Left lung (tissue), 14 donors: ENCODE results near the gene PROSER2. TPM values are rescaled to one million over a fixed set of nuclear protein-coding genes. Genes with fewer than 3 reads are reported as not detected.

Source experiments
- ATAC-seq: fragments of 200-7000 bp; cut with Tn5 transposase; one replicate; pipeline ENCODE4 v1.9.1; 2020; ENCODE audit warnings: moderate library complexity
- DNase-seq, 4 donors: peaks; one replicate each; pipeline ENCODE4 v3.0.0-alpha.2; 2013 to 2020
- H3K27ac ChIP-seq, 2 donors: fragments of 200-600 bp; sonication (generic) in 1 of 2; one replicate each; pipeline versions ENCODE4 v1.5.0 to v1.8.0; 2020 to 2021
- H3K27me3 ChIP-seq, 2 donors: fragments of 200-600 bp; sonication (generic) in 1 of 2; one replicate each; pipeline versions ENCODE4 v1.5.0 to v1.8.0; 2020 to 2021
- H3K36me3 ChIP-seq, 2 donors: fragments of 200-600 bp; sonication (generic) in 1 of 2; one replicate each; pipeline versions ENCODE4 v1.5.0 to v1.8.0; 2020 to 2021
- H3K4me1 ChIP-seq, 2 donors: fragments of 200-600 bp; one replicate each; pipeline ENCODE4 v1.8.0; 2021
- H3K4me3 ChIP-seq, 2 donors: fragments of 200-600 bp; sonication (generic) in 1 of 2; one replicate each; pipeline versions ENCODE4 v1.5.0 to v1.8.0; 2020 to 2021; ENCODE audit warnings: mild to moderate bottlenecking in 1 of 2
- H3K9me3 ChIP-seq, 2 donors: fragments of 200-600 bp; sonication (generic) in 1 of 2; one replicate each; pipeline versions ENCODE4 v1.5.0 to v1.8.0; 2020 to 2021
- intact Hi-C, 2 donors: fragments of 100-400 bp; cut with DNase I; formaldehyde crosslinking; loops; one replicate each; pipeline versions ENCODE4 v1.11.2 to v1.14.2; 2022
- long read RNA-seq, 12 donors: library from polyadenylated mRNA in 2 of 12; unstranded in 2 of 12; transcript quantifications; one replicate each; pipeline ENCODE4 v2.0.0 and lab custom pipeline, GENCODE V29; 2019 to 2026
- polyA plus RNA-seq, 6 donors: library from polyadenylated mRNA; unstranded; fragments of 120-200 nt; gene quantifications; one replicate each; pipeline ENCODE4 v1.2.1, GENCODE V29; 2013; ENCODE audit not compliant: insufficient read length in 6 of 6
- total RNA-seq, 2 donors: library from RNA; stranded (reverse); fragmentation: NEBNext Ultra II Directional; extraction: Animal tissue kit (Norgen Biotek cat#: 25700); gene quantifications; one replicate each; pipeline ENCODE4 v1.2.1, GENCODE V29; 2021
- TF ChIP-seq, protein P1 (sequence below), 2 donors: fragments of 200-600 bp; sonication (generic) in 1 of 2; IDR thresholded peaks; one replicate each; pipeline versions ENCODE4 v1.5.0 to v1.8.0; 2021; ENCODE audit warnings: antibody characterized with exemption in 2 of 2
- donor health status: DM: no; HTN: yes; CAD: no.
- donor health status: DM: no; HTN: no; CAD: no.

Gene PROSER2, protein sequence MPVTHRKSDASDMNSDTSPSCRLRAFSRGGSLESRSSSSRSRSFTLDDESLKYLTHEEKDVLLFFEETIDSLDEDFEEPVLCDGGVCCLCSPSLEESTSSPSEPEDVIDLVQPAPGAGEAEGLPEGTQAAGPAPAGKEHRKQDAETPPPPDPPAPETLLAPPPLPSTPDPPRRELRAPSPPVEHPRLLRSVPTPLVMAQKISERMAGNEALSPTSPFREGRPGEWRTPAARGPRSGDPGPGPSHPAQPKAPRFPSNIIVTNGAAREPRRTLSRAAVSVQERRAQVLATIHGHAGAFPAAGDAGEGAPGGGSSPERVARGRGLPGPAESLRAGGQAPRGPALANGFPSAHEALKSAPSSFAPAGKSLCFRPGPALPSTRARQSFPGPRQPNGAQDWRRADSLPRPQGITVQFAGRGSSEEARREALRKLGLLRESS
- total RNA-seq (10 to 100 TPM; 12.8 to 14.8 TPM), polyA plus RNA-seq (1 to 10 TPM; 2.0 to 3.3 (median 2.8) TPM)
- long read RNA-seq, donor 1, partial matches to known transcripts, result 0 of 3 reads
- long read RNA-seq, donor 1, other reads (novel, unspliced or antisense), result 0 of 3 reads
- long read RNA-seq, donor 2, partial matches to known transcripts, result 0 of 4 reads
- long read RNA-seq, donor 2, other reads (novel, unspliced or antisense), result 0 of 4 reads
- long read RNA-seq, donor 3, partial matches to known transcripts, result 0 of 1 reads
- long read RNA-seq, donor 3, other reads (novel, unspliced or antisense), result 0 of 1 reads
- long read RNA-seq, donor 4, result 0 reads
- long read RNA-seq, donor 5, partial matches to known transcripts, result 0 of 2 reads
- long read RNA-seq, donor 5, other reads (novel, unspliced or antisense), result 0 of 2 reads
- long read RNA-seq, donor 6, partial matches to known transcripts, result 0 of 2 reads
- long read RNA-seq, donor 6, other reads (novel, unspliced or antisense), result 0 of 2 reads
- long read RNA-seq, donor 7, partial matches to known transcripts, result 0 of 1 reads
- long read RNA-seq, donor 7, other reads (novel, unspliced or antisense), result 0 of 1 reads
- long read RNA-seq, donor 8, partial matches to known transcripts, result 0 of 3 reads
- long read RNA-seq, donor 8, other reads (novel, unspliced or antisense), result 0 of 3 reads
- long read RNA-seq, donor 9, result 0 reads
- long read RNA-seq, donor 10, result 0 reads
- long read RNA-seq, donor 11, partial matches to known transcripts, result 0 of 2 reads
- long read RNA-seq, donor 11, other reads (novel, unspliced or antisense), result 0 of 2 reads
- long read RNA-seq, donor 12, partial matches to known transcripts, result 0 of 2 reads
- long read RNA-seq, donor 12, other reads (novel, unspliced or antisense), result 0 of 2 reads

DNA sequence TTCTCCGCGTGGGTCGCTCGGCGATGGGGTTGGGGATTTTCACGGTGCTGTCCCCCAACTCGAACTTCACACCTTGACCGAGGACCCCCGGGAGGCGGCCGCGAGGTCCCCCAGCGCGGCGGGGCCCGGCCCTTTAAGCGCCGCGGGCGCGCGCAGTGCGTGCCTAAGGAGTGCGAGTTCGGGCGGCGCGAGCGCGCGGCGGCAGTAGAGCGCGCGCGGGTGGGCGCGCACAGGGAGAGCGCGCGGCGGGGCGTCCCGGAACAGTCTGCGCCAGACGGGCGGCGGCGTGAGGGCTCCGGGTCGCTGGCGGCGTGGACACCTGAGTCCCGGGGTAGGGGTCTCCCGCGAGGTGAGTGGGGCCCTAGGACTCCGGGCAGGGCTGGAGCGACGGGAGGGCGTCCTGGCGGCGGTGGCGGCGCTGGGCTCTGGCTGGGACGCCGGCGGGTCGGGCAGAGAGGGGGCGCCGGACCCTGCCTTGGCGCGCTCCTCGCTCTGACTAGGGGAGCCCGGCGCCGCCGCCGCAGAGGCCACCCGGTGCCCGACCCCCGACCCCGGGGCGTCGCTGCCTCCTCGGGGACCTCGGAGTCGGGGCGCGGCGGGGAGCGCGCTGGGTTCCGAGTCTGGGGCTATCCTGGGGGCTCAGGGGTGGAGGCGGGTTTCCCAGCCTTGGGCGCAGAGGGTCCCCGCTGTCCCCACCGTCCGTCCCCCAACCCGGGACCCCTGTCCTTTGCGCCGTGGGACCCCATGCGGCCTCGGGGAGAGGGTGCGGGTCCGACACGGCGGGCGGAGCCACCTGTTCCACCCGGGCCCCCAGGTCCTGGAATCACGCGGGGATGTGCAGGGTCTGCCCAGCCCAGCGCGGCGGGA is at the start of gene PROSER2:
Gene PROSER2, plus strand, starts transcription at position 235 of the 867 bp plus-strand sequence. CDS start 28,722 bp downstream, outside the sequence.
- Histone ChIP-seq H3K9me3 (no peaks in the 10 kb centered on the region), H3K4me1 (peaks cover 6 to 31% of the 10 kb centered on the region in 2 donors), H3K36me3 (no peaks in the 10 kb centered on the region), H3K4me3 (peak within 1 kb of the TSS; percentile 63 to 74), H3K27ac (peak within 1 kb of the TSS; percentile 54 to 70), H3K27me3 (peaks cover 0 to 34% of the 10 kb centered on the region in 2 donors)
- DNase-seq, result peak; percentile 43 to 88 (median 63)
- peak; percentile 92 for ATAC-seq
- intact Hi-C loops, result no loop called here
- TF ChIP-seq, protein P1, sequence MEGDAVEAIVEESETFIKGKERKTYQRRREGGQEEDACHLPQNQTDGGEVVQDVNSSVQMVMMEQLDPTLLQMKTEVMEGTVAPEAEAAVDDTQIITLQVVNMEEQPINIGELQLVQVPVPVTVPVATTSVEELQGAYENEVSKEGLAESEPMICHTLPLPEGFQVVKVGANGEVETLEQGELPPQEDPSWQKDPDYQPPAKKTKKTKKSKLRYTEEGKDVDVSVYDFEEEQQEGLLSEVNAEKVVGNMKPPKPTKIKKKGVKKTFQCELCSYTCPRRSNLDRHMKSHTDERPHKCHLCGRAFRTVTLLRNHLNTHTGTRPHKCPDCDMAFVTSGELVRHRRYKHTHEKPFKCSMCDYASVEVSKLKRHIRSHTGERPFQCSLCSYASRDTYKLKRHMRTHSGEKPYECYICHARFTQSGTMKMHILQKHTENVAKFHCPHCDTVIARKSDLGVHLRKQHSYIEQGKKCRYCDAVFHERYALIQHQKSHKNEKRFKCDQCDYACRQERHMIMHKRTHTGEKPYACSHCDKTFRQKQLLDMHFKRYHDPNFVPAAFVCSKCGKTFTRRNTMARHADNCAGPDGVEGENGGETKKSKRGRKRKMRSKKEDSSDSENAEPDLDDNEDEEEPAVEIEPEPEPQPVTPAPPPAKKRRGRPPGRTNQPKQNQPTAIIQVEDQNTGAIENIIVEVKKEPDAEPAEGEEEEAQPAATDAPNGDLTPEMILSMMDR (IDR thresholded peaks at IDR 0.05), result no peak

DNA sequence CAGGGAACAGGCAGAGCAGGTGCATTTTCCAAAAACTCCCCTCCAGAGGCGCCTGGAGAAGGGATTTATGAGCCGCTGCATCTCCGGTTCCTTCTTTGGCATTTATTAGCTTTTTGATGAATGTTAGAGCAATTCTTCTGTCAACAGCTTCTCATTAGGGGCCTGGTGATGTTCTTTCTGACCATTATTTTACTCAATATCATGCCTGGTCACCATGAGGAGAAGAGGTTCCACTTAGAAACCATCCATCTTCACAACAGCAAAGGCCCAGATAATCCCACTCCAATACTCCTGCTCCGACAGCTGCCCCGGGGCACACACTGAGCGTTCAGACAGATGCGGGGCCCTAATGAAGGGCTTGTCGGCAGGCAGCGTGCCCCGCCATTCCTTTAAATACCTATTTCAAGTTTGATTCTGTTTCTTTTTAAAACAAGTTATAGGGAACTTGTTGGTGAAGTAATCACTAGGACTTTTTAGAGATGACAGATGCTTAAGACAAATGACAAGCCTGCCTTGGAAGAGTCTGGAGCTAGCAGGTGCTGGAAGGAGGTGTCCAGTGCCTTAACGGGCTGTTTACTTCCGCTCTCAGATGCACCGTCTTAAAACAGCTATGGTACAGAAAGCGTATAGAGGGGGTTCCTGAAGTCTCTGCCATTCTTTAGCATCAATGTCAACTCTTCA is 49.3 kb upstream of the PROSER2 start:
- no peak overlapping the region for H3K4me3 ChIP-seq
- H3K9me3 ChIP-seq, result no peaks in the 10 kb centered on the region
- no peaks in the 10 kb centered on the region for H3K36me3 ChIP-seq
- ATAC-seq, result no peak
- no peak overlapping the region for H3K27ac ChIP-seq
- intact Hi-C loops, result no loop called here
- no peaks in the 10 kb centered on the region for H3K27me3 ChIP-seq
- no peak for DNase-seq
- TF ChIP-seq, protein P1 (IDR thresholded peaks at IDR 0.05), result no peak
- no peaks in the 10 kb centered on the region for H3K4me1 ChIP-seq

DNA sequence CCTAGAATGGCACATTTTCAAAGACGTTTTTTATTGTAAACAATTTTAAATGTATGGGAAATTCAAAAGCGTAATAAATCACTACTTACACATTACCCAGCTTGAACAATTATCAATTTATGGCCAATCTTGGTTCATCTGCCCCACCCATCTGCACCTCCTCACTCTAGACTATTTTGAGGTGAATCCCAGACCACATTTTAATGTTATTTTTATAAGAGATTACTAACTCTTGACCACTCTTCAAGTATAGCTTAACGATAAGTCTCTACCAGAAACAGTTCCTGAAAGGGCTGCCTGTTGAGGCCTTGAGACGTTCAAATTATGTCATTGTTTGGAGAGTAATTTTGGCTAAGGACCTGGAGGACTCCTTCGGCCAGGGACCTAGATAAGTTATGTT is 47.7 kb upstream of the PROSER2 start:
- H3K36me3 ChIP-seq, result no peaks in the 10 kb centered on the region
- DNase-seq, result no peak
- no peak for ATAC-seq
- H3K27ac ChIP-seq, result no peak overlapping the region
- TF ChIP-seq, protein P1 (IDR thresholded peaks at IDR 0.05), result no peak
- H3K4me1 ChIP-seq, result no peaks in the 10 kb centered on the region
- H3K9me3 ChIP-seq, result no peaks in the 10 kb centered on the region
- H3K4me3 ChIP-seq, result no peak overlapping the region
- intact Hi-C loops, result no loop called here
- no peaks in the 10 kb centered on the region for H3K27me3 ChIP-seq

DNA sequence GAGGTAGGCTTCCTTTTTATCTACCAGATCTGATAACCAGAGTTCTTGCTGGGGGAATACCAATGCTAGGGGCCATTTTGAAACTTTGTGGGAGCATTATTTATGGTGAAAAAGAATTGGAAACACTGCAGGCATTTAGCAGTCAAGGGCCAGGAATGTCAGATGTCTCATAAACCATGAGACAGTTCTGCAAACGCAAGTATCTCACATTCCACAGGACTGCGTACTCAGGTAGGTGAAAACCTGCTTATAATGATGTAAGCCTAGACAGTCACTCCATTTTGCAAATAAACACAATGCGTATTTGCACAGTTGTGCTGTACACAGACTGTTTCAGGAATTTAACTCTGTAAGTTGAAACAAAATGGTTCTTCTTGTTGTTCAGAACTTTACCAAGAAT is 47.1 kb upstream of the PROSER2 start:
- no peaks in the 10 kb centered on the region for H3K36me3 ChIP-seq
- TF ChIP-seq, protein P1 (IDR thresholded peaks at IDR 0.05), result no peak
- ATAC-seq, result no peak
- H3K27me3 ChIP-seq, result no peaks in the 10 kb centered on the region
- no peaks in the 10 kb centered on the region for H3K9me3 ChIP-seq
- no peaks in the 10 kb centered on the region for H3K4me1 ChIP-seq
- H3K27ac ChIP-seq, result no peak overlapping the region
- intact Hi-C loops, result no loop called here
- H3K4me3 ChIP-seq, result no peak overlapping the region
- no peak for DNase-seq
